Left ventricle myocardium inferior (tissue), 1 donor: Measurements from ENCODE around the gene STK11. TPM values are rescaled to one million over a fixed set of nuclear protein-coding genes. Genes with fewer than 3 reads are reported as not detected.

Source experiments
- DNase-seq: peaks from one replicate; pipeline ENCODE4 v3.0.0-alpha.2; 2020
- H3K27ac ChIP-seq: fragments of 200-600 bp; replicated peaks from 2 replicates; pipeline ENCODE4 v1.8.0; 2021
- H3K27me3 ChIP-seq: fragments of 200-600 bp; 2 replicates; pipeline ENCODE4 v1.8.0; 2021; ENCODE audit warnings: low read depth
- H3K36me3 ChIP-seq: fragments of 200-600 bp; 2 replicates; pipeline ENCODE4 v1.8.0; 2021
- H3K4me1 ChIP-seq: fragments of 200-600 bp; 2 replicates; pipeline ENCODE4 v1.8.0; 2021
- H3K4me3 ChIP-seq: fragments of 200-600 bp; 2 replicates; pipeline ENCODE4 v1.8.0; 2021; ENCODE audit warnings: mild to moderate bottlenecking, moderate library complexity
- H3K9me3 ChIP-seq: fragments of 200-600 bp; replicated peaks from 2 replicates; pipeline ENCODE4 v1.8.0; 2021
- intact Hi-C: fragments of 100-400 bp; cut with micrococcal nuclease; formaldehyde crosslinking; loops from one replicate; pipeline ENCODE4 v1.11.0; 2022
- total RNA-seq: library from RNA; stranded (reverse); fragmentation: NEBNext Ultra II Directional; extraction: Animal tissue kit (Norgen Biotek cat#: 25700); gene quantifications from one replicate; pipeline ENCODE4 v1.2.1, GENCODE V29; 2021
- TF ChIP-seq, protein P1 (sequence below): fragments of 200-600 bp; IDR thresholded peaks from 2 replicates; pipeline ENCODE4 v1.8.0; 2021; ENCODE audit warnings: antibody characterized with exemption, mild to moderate bottlenecking, borderline replicate concordance
- donor health status: DM: no; HTN: yes; CAD: no; lungs with severe emphysema.

The STK11 gene
- total RNA-seq, 1 donor from 2014 or later = 50.1 TPM

DNA sequence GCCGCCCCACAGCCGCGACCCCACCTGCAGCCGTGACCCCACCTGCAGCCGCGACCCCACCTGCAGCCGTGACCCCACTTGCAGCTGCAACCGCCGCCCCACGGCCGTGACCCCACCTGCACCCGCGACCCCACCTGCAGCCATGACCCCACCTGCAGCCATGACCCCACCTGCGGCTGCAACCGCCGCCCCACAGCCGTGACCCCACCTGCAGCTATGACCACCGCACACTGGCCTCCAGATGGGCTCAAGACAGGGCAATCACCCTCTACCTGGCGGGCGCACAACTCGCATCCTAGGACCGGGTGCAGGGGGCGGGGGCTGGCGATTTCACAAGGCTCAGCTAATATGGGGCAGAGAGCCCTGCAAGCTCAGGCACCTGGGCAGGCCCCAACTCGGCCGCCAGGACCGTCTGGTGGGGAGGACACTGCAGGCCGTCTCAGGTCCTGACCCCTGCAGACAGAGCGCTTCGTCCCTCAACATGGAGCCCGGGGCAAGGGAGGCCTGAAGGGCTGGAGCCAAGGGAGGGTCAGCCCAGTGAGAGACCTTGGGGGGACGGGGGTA lies 46.6 kb upstream of the STK11 start:
- TF ChIP-seq, protein P1, sequence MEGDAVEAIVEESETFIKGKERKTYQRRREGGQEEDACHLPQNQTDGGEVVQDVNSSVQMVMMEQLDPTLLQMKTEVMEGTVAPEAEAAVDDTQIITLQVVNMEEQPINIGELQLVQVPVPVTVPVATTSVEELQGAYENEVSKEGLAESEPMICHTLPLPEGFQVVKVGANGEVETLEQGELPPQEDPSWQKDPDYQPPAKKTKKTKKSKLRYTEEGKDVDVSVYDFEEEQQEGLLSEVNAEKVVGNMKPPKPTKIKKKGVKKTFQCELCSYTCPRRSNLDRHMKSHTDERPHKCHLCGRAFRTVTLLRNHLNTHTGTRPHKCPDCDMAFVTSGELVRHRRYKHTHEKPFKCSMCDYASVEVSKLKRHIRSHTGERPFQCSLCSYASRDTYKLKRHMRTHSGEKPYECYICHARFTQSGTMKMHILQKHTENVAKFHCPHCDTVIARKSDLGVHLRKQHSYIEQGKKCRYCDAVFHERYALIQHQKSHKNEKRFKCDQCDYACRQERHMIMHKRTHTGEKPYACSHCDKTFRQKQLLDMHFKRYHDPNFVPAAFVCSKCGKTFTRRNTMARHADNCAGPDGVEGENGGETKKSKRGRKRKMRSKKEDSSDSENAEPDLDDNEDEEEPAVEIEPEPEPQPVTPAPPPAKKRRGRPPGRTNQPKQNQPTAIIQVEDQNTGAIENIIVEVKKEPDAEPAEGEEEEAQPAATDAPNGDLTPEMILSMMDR = no peak
- DNase-seq = no peak

DNA sequence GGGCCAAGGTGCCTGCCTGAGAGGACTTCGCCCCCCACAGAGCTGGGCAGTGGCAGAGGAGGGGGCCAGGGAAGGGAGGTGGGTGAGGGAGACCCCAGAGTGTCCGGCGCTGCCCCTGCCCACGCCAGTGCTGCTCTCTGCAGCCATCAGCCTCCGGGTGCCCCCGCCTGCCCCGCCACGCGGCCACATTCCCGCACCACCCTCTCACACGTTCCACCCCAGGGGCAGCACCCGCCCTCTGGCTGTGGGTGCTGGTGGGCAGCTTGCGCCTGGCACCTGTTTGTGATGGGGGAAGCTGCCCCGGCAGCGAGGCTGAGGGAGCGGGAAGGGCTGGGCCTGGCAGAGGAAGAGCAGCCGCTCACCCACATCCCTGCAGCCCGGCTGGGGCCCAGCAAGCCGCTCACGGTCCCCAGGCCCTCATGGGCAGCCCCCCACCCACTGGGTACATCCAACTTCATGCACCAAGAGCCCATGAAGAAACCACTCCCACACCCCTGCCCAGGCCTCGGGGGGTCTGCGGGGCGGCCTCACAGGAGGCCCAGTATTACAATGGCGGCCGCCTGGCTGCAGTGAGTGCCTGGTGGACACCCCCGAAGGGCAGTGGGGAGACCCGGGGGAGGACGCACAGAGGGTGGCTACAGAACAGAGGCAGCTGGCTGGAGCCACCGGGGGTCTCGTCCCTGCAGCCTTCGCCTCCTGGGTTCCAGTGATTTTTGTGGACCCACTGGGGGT lies 45.5 kb upstream of the STK11 start:
- Histone ChIP-seq H3K9me3 (no peaks in the 10 kb centered on the region), H3K4me3 (no peak overlapping the region), H3K27ac (no peak overlapping the region), H3K27me3 (no peaks in the 10 kb centered on the region), H3K36me3 (peaks cover 7% of the 10 kb centered on the region), H3K4me1 (peaks cover 39% of the 10 kb centered on the region)
- intact Hi-C loops = no loop called here
- no peak for DNase-seq
- TF ChIP-seq, protein P1 = no peak

More for the DNA sequence above, 46.6 kb upstream of the STK11 start:
- peaks cover 9% of the 10 kb centered on the region for H3K36me3 ChIP-seq
- intact Hi-C loops = no loop called here
- no peaks in the 10 kb centered on the region for H3K9me3 ChIP-seq
- H3K27me3 ChIP-seq = no peaks in the 10 kb centered on the region
- no peak overlapping the region for H3K4me3 ChIP-seq
- H3K4me1 ChIP-seq = peaks cover 48% of the 10 kb centered on the region
- no peak overlapping the region for H3K27ac ChIP-seq

DNA sequence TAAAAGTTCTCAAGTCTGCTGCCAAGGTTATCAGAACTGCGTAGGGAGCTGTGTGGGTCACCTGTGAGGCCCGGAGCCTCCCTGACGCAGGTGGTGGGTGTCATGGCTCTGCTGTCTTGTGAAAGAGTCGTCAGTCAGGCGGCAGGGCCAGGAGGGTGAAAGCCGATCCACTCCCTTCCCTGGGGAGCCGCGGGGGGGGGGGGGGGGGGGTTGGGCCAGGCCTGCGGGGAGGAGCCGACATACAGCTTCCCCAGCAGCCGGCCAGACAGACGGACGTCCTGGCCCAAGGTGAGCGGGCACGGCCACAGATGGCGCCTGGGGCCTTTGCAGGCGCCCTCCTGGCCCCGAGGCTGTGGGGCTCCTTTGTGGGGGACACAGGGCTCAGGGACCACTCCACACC lies 43.9 kb upstream of the STK11 start:
- no peaks in the 10 kb centered on the region for H3K27me3 ChIP-seq
- H3K9me3 ChIP-seq = no peaks in the 10 kb centered on the region
- no peak for DNase-seq
- peaks cover 22% of the 10 kb centered on the region for H3K4me1 ChIP-seq
- intact Hi-C loops = no loop called here
- peaks cover 7% of the 10 kb centered on the region for H3K36me3 ChIP-seq
- TF ChIP-seq, protein P1 = no peak
- no peak overlapping the region for H3K4me3 ChIP-seq
- no peak overlapping the region for H3K27ac ChIP-seq

DNA sequence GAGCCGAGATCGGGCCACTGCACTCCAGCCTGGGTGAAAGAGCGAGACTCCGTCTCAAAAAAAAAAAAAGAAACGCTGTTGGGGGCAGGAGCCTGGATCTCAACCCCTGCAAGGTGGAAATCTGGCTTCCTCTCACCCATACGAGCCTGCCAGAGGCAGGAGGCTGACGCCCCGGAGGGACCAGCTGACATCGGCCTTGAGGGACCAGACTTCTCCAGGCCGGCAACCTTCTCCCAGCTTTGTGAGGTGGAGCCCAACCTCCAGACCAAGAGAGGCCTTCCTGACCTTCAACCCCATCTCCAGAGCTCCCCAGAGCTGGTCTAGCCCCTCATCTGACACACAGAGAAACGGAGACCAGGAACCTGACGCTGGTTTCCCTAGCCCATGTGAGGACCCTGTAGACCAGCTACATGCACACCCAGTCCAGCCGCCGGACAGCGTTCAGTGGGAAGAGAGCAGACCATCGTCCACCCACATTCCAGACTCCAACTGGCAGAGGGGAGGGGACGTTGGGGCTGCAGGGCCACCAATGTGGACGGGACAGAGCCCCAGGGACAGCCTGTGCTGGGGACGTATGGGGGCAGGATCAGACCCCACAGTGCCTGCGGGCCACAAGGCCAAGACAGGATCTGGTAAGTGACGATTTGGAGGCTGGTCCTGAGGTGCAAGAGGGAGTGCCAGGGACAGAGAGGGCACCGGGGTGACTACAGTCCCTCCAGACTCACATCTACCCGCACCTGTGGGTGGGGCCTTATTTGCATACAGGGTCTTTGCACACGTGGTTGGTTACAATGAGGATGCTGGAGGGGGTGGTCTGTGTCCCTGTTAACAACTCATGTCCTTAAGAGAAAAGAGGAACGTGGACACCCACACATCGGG lies 42.9 kb upstream of the STK11 start:
- H3K36me3 ChIP-seq = peaks cover 7% of the 10 kb centered on the region
- intact Hi-C loops = no loop called here
- no peak for DNase-seq
- H3K4me1 ChIP-seq = peaks cover 22% of the 10 kb centered on the region
- H3K27me3 ChIP-seq = no peaks in the 10 kb centered on the region
- peak overlapping the region; percentile 72 for H3K27ac ChIP-seq
- no peaks in the 10 kb centered on the region for H3K9me3 ChIP-seq
- peak overlapping the region; percentile 47 for H3K4me3 ChIP-seq
- TF ChIP-seq, protein P1 = no peak

DNA sequence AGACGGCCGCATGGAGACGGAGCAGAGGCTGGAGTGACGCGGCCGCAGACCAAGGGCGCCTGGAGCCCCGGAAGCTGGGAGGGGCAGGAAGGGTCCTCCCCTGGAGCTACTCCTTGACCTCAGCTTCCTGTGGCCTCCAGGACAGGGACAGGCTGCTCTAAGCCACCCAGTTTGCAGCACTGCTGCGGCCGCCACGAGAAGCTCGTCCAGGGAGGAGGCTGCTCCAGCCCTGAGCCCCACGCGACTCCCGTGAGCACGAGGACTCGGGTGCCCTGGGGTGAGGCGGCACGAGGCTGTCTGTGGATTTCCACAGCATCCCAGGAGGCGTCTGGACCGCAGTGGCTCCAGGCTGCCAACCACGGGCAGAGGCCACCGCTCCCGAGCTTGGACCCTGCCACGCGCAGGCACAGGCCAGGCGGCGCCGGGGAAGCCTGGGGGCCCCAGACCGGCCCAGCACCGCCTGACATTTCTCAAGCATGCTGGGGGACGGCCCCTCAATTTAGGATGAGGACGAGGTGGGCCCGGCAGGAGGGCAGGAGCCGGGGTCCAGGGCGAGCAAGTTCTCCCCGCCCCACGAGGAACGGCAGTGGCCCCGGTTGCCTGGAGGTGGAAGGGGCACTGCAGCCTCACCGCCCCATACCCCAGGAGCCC lies 42.2 kb upstream of the STK11 start:
- TF ChIP-seq, protein P1 = no peak
- H3K4me1 ChIP-seq = peaks cover 22% of the 10 kb centered on the region
- H3K36me3 ChIP-seq = peaks cover 2% of the 10 kb centered on the region
- H3K9me3 ChIP-seq = no peaks in the 10 kb centered on the region
- H3K4me3 ChIP-seq = peak overlapping the region; percentile 47
- H3K27me3 ChIP-seq = no peaks in the 10 kb centered on the region
- peak overlapping the region; percentile 72 for H3K27ac ChIP-seq
- intact Hi-C loops = no loop called here
- DNase-seq = peak; percentile 50
